Skin epidermis (tissue), 12 donors: ENCODE data around the gene TKFC.
A peak's percentile ranks its signal among the peaks of the same experiment; 100 is the strongest.

Source experiments
- H3K27ac ChIP-seq, 21 experiments: fragments of 200-600 bp; sonication (generic) in 11 of 21; one replicate each; pipeline ENCODE4 v1.5.0; 2020; ENCODE audit warnings: mild to moderate bottlenecking in 3 of 21, inconsistent platforms in 2 of 21, moderate library complexity in 2 of 21
- H3K4me3 ChIP-seq, 7 experiments: fragments of 200-600 bp; sonication (generic) in 2 of 7; one replicate each; pipeline ENCODE4 v1.5.0; 2020; ENCODE audit warnings: inconsistent platforms in 2 of 7, mild to moderate bottlenecking in 2 of 7, moderate library complexity in 1 of 7

TKFC gene

GRCh38 chr11:61342207-61342803 is 9.3 kb downstream of the TKFC start:
- no peak overlapping the region for H3K4me3 ChIP-seq
- no peak overlapping the region for H3K27ac ChIP-seq

GRCh38 chr11:61343792-61344745 is 11.0 kb downstream of the TKFC start:
- H3K4me3 ChIP-seq: no peak overlapping the region
- peak overlapping the region in 6 of 21 experiments; percentile 8 to 77 (median 69) for H3K27ac ChIP-seq

GRCh38 chr11:61345170-61345610 is 12.2 kb downstream of the TKFC start:
- Histone ChIP-seq H3K27ac (peak overlapping the region in 14 of 21 experiments; percentile 1 to 77 (median 66)), H3K4me3 (no peak overlapping the region)

- Histone ChIP-seq H3K27ac (peak overlapping the region in 15 of 21 experiments; percentile 1 to 77 (median 65)), H3K4me3 (no peak overlapping the region)
Observed at GRCh38 chr11:61345954-61346843, 13.2 kb downstream of the TKFC start.

GRCh38 chr11:61347916-61348461 is 15.0 kb downstream of the TKFC start:
- Histone ChIP-seq H3K4me3 (no peak overlapping the region), H3K27ac (peak overlapping the region in 8 of 21 experiments; percentile 13 to 77 (median 24))

GRCh38 chr11:61349189-61349751 is 16.2 kb downstream of the TKFC start:
- no peak overlapping the region for H3K4me3 ChIP-seq
- H3K27ac ChIP-seq: peak overlapping the region in 5 of 21 experiments; percentile 5 to 70 (median 21)

- peak overlapping the region in 3 of 21 experiments; percentile 5 to 48 (median 8) for H3K27ac ChIP-seq
Observed at GRCh38 chr11:61349916-61350315, 16.9 kb downstream of the TKFC start.

GRCh38 chr11:61350336-61350735 is 17.3 kb downstream of the TKFC start:
- Histone ChIP-seq H3K4me3 (no peak overlapping the region), H3K27ac (peak overlapping the region in 4 of 21 experiments; percentile 5 to 48 (median 16))

More at GRCh38 chr11:61349916-61350315, 16.9 kb downstream of the TKFC start:
- H3K4me3 ChIP-seq: no peak overlapping the region

GRCh38 chr11:61350803-61351202 is 17.8 kb downstream of the TKFC start:
- H3K27ac ChIP-seq: peak overlapping the region in 2 of 21 experiments; percentile 26 to 48
- no peak overlapping the region for H3K4me3 ChIP-seq

- Histone ChIP-seq H3K27ac (no peak overlapping the region), H3K4me3 (no peak overlapping the region)
Observed at GRCh38 chr11:61352038-61352437, 19.0 kb downstream of the TKFC start.

- H3K27ac ChIP-seq: peak overlapping the region in 6 of 21 experiments; percentile 6 to 54 (median 32)
Observed at GRCh38 chr11:61353131-61354067, 20.4 kb downstream of the TKFC start.

GRCh38 chr11:61354208-61354607 is 21.2 kb downstream of the TKFC start:
- Histone ChIP-seq H3K4me3 (no peak overlapping the region), H3K27ac (peak overlapping the region in 3 of 21 experiments; percentile 31 to 54 (median 32))

More at GRCh38 chr11:61353131-61354067, 20.4 kb downstream of the TKFC start:
- no peak overlapping the region for H3K4me3 ChIP-seq

GRCh38 chr11:61356706-61357105 is 23.7 kb downstream of the TKFC start:
- Histone ChIP-seq H3K27ac (peak overlapping the region in 14 of 21 experiments; percentile 5 to 100 (median 48)), H3K4me3 (no peak overlapping the region)

- H3K4me3 ChIP-seq: no peak overlapping the region
- H3K27ac ChIP-seq: peak overlapping the region in 15 of 21 experiments; percentile 0 to 100 (median 55)
Observed at GRCh38 chr11:61357233-61357893, 24.3 kb downstream of the TKFC start.

- H3K4me3 ChIP-seq: no peak overlapping the region
- peak overlapping the region in 14 of 21 experiments; percentile 0 to 100 (median 52) for H3K27ac ChIP-seq
Observed at GRCh38 chr11:61357894-61358239, 24.8 kb downstream of the TKFC start.

- no peak overlapping the region for H3K4me3 ChIP-seq
- H3K27ac ChIP-seq: peak overlapping the region in 3 of 21 experiments; percentile 2 to 100 (median 98)
Observed at GRCh38 chr11:61358566-61358965, 25.5 kb downstream of the TKFC start.

GRCh38 chr11:61359516-61359915 is 26.5 kb downstream of the TKFC start:
- peak overlapping the region in 9 of 21 experiments; percentile 9 to 100 (median 97) for H3K27ac ChIP-seq

More at GRCh38 chr11:61359516-61359915, 26.5 kb downstream of the TKFC start:
- H3K4me3 ChIP-seq: peak overlapping the region in 1 of 7 experiments; percentile 80
